ENCODE data around the gene HSPB6. TPM values are rescaled to one million over a fixed set of nuclear protein-coding genes. Genes with fewer than 3 reads are reported as not detected.

Gene HSPB6
- total RNA-seq, 1 experiment from 2014 or later = 2.7 TPM

DNA sequence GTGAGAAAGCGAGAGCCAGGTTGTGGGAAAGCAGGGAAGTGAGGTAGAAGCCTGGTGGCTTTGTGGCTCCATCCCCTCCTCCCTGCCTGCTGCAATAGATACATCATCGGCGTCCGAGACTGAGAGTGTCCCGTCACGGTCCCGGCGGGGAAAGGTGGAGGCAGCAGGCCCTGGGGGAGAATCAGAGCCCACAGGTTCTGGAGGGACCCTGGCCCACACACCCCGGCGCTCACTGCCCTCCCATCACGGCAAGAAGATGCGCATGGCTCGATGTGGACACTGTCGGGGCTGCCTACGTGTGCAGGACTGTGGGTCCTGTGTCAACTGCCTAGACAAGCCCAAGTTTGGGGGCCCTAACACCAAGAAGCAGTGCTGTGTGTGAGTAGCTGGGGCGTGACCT lies 33.9 kb downstream of the HSPB6 start:
- ChIA-PET CTCF (no interaction called here), POLR2A (ENCODE audit: unreplicated experiment) (no interaction called here)
- Histone ChIP-seq H3F3A (ENCODE audit: insufficient read depth, low read depth) (no peaks in the 10 kb centered on the region), H3K4me1 (replicated peaks; ENCODE audit: insufficient read depth) (peaks cover 6% of the 10 kb centered on the region), H2AFZ (no peak overlapping the region), H3K4me3 (no peak overlapping the region), H3K27ac (no peak overlapping the region), H3K36me3 (ENCODE audit: low read depth) (no peaks in the 10 kb centered on the region), H3K79me2 (ENCODE audit: low read depth) (peaks cover 22% of the 10 kb centered on the region), H3K4me2 (no peak overlapping the region), H3K27me3 (ENCODE audit: insufficient read depth, low read depth) (no peaks in the 10 kb centered on the region), H4K20me1 (ENCODE audit: insufficient read depth) (peaks cover 14% of the 10 kb centered on the region), H3K9me3 (ENCODE audit: insufficient read depth, low read depth) (no peaks in the 10 kb centered on the region), H3K9me2 (ENCODE audit: insufficient read depth) (no peaks in the 10 kb centered on the region)
- TF ChIP-seq EZH2 (IDR thresholded peaks at IDR 0.05; ENCODE audit: low read depth) (no peak), CTCF (conservative IDR thresholded peaks at IDR 0.05) (no peak)
- no TSS peak for BruUV-seq (replicated peaks)
- DNase-seq = no peak
- intact Hi-C loops (cut with micrococcal nuclease; ENCODE audit: unreplicated experiment) = no loop called here

- POLR2A ChIA-PET (ENCODE audit: unreplicated experiment) = no interaction called here
- Histone ChIP-seq H3K27me3 (ENCODE audit: insufficient read depth, low read depth) (no peaks in the 10 kb centered on the region), H3K27ac (no peak overlapping the region), H3K4me1 (replicated peaks; ENCODE audit: insufficient read depth) (peaks cover 6% of the 10 kb centered on the region), H2AFZ (no peak overlapping the region), H3K4me3 (no peak overlapping the region), H3K79me2 (ENCODE audit: low read depth) (peaks cover 22% of the 10 kb centered on the region), H3K4me2 (no peak overlapping the region), H3F3A (ENCODE audit: insufficient read depth, low read depth) (no peaks in the 10 kb centered on the region), H4K20me1 (ENCODE audit: insufficient read depth) (peaks cover 14% of the 10 kb centered on the region), H3K9me2 (ENCODE audit: insufficient read depth) (no peaks in the 10 kb centered on the region), H3K36me3 (ENCODE audit: low read depth) (no peaks in the 10 kb centered on the region), H3K9me3 (ENCODE audit: insufficient read depth, low read depth) (no peaks in the 10 kb centered on the region)
- TF ChIP-seq CTCF (conservative IDR thresholded peaks at IDR 0.05) (no peak), EZH2 (IDR thresholded peaks at IDR 0.05; ENCODE audit: low read depth) (no peak)
- intact Hi-C loops (cut with micrococcal nuclease; ENCODE audit: unreplicated experiment) = no loop called here
- no peak for DNase-seq
- CTCF ChIA-PET = no interaction called here
- BruUV-seq (replicated peaks) = no TSS peak
These were observed 34.4 kb downstream of the HSPB6 start for GRCh38 chr19:35722461-35722860.

DNA sequence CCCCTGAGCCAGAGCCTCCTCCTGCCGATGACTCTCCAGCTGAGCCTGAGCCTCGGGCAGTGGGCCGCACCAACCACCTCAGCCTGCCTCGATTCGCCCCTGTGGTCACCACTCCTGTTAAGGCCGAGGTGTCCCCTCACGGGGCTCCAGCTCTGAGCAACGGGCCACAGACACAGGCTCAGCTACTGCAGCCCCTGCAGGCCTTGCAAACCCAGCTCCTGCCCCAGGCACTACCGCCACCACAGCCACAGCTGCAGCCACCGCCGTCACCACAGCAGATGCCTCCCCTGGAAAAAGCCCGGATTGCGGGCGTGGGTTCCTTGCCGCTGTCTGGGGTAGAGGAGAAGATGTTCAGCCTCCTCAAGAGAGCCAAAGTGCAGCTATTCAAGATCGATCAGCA lies 35.5 kb downstream of the HSPB6 start:
- CTCF ChIA-PET = no interaction called here

More for the DNA sequence above, 35.5 kb downstream of the HSPB6 start:
- Histone ChIP-seq H3K4me3 (no peak overlapping the region), H3K9me3 (ENCODE audit: insufficient read depth, low read depth) (no peaks in the 10 kb centered on the region), H2AFZ (no peak overlapping the region), H3K9me2 (ENCODE audit: insufficient read depth) (no peaks in the 10 kb centered on the region), H3K79me2 (ENCODE audit: low read depth) (peaks cover 22% of the 10 kb centered on the region), H3K4me1 (replicated peaks; ENCODE audit: insufficient read depth) (peaks cover 6% of the 10 kb centered on the region), H3K27ac (no peak overlapping the region), H3F3A (ENCODE audit: insufficient read depth, low read depth) (peaks cover 5% of the 10 kb centered on the region; the same call in 1 of the 2 replicates), H3K36me3 (ENCODE audit: low read depth) (no peaks in the 10 kb centered on the region), H3K27me3 (ENCODE audit: insufficient read depth, low read depth) (no peaks in the 10 kb centered on the region), H3K4me2 (no peak overlapping the region), H4K20me1 (ENCODE audit: insufficient read depth) (peaks cover 14% of the 10 kb centered on the region)
- POLR2A ChIA-PET (ENCODE audit: unreplicated experiment) = no interaction called here
- no TSS peak for BruUV-seq (replicated peaks)
- intact Hi-C loops (cut with micrococcal nuclease; ENCODE audit: unreplicated experiment) = no loop called here
- DNase-seq = no peak
- TF ChIP-seq CTCF (conservative IDR thresholded peaks at IDR 0.05) = no peak
- no peak for TF ChIP-seq EZH2 (IDR thresholded peaks at IDR 0.05; ENCODE audit: low read depth)
